Measurements from ENCODE around the gene IGBP1.
"Not testable (repeated sequence)": the region's sequence is repeated elsewhere in the genome, so short reads cannot be mapped to it uniquely, and the experiment has no call there.

IGBP1 gene

DNA sequence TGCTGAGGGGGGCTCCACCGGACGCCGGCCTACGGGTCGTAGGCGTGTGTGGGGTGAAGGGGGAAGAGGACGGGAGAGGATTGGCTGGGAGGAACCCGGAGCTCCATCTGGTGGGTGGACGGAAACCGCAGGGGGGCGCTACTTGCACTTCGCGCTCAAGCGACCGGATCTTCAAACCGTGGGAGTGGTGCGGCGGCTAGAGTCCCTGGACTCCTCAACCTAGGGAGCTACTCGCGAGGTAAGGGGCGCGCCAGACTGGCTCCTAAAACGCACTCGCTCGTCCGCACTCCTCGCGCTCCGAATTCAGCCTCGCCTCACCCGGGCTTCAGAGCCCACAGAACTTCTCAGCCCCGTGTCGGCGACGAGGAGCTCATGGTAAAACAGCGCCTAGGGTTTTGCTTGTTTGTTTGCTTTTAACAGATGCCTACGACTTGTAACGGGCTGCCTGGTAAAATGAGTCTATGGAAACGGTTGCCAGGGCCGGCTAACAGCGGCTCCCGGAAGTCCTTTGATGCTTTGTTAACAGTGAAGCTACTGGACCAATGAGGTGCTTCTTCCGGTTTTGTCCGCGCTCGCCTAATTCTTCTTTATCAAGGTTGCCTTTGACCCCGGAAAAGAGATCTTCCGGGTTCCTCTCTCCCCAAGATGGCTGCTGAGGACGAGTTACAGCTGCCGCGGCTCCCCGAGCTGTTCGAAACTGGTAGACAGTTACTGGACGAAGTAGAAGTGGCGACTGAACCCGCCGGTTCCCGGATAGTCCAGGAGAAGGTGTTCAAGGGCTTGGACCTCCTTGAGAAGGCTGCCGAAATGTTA lies at the start of gene IGBP1:
Gene IGBP1, plus strand, starts transcription at position 145 of the 813 bp plus-strand sequence. Its CDS starts 501 bp downstream, at position 646.
- DNase-seq (ENCODE audit: low read depth in 2 of 2) = peak; percentile 37 to 49

DNA sequence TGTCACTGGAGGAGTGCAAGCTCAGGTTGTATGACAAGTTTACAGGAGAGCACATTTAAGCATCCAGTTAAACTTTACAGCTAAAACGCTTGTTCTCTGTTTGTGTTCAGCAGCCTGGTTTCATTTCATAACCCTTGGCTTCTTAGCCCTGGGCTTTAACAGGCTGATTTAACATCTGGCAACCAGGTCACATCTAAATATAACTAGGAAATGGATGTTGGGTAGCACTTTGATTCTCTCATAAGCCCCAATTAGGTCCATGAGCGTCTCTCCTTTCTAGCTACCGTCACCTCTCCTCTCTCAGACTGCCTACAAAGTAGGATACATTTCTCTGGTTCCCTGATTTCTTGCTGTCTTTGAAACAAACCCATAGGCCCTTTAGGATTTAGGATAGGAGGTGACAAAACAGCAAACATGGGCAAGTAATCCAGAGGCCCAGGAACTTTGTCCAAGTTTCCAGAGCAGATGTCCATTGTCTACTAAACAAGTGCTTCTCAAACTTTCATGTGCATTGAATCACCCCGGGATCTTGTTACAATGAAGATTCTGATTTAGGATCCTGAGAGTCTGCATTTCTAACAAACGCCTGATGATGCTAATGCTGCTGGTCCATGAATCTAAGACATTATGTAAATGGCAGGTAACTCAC lies 48.5 kb upstream of the IGBP1 start:
- DNase-seq (ENCODE audit: low read depth in 2 of 2) = no peak

- DNase-seq (ENCODE audit: low read depth in 2 of 2) = no peak
Observed at GRCh38 chrX:70087857-70088630, 45.2 kb upstream of the IGBP1 start.

GRCh38 chrX:70088751-70089150 lies 44.5 kb upstream of the IGBP1 start:
- no peak for DNase-seq (ENCODE audit: low read depth in 2 of 2)

- DNase-seq (ENCODE audit: low read depth in 2 of 2) = no peak
Observed at GRCh38 chrX:70089604-70090297, 43.5 kb upstream of the IGBP1 start.

- no peak for DNase-seq (ENCODE audit: low read depth in 2 of 2)
Observed at GRCh38 chrX:70092247-70092646, 41.0 kb upstream of the IGBP1 start.

GRCh38 chrX:70096052-70096451 lies 37.2 kb upstream of the IGBP1 start:
- DNase-seq (ENCODE audit: low read depth in 2 of 2) = no peak

DNA sequence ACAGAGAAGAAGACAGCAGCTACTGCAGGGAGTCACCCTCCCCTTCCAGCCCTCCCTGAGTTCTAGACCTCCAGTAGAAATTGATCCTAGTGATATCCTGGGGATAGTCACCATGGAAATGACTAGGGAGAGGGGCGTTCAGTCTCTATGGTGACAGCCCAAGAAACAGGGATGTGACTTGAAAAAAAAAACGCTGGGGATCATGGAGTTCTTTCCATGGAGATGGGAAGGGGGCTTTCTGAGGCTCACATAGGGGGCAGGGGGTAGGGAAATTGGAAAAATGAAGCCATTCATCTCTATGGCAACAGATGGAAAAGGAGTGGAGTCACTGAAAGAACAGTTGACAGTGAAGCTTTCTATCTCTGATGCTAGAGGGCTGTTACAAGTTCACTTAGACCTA lies 28.0 kb upstream of the IGBP1 start:
- DNase-seq (ENCODE audit: low read depth in 2 of 2) = no peak

DNA sequence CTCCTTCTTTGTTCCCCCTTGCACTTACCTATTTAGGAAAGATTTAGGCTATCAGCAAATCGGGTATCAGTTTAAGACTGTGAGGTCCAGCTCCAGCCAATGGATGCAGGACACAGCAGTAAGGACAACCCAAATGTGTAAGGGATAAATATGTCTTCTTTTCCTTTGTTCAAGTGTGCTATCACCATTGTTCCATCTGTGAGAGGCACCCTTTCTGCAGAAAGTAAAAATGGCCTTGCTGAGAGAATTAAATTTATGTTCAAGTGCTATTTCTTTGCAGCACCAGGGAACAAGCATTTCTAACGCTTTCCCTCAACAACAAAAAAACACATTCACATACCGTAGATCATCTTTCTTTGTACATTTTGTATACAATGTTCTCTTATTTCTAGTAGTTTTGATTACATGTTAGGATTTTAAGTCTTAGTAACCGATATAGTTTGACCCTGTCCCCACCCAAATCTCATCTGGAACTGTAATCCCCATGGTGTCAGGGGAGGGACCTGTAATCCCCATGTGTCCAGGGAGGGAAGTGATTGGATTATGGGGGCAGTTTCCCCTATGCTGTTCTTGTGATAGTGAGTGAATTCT lies 21.7 kb upstream of the IGBP1 start:
- DNase-seq (ENCODE audit: low read depth in 2 of 2) = not testable (repeated sequence)

GRCh38 chrX:70117738-70118137 lies 15.5 kb upstream of the IGBP1 start:
- DNase-seq (ENCODE audit: low read depth in 2 of 2) = no peak

- not testable (repeated sequence) for DNase-seq (ENCODE audit: low read depth in 2 of 2)
Observed at GRCh38 chrX:70123014-70123413, 10.2 kb upstream of the IGBP1 start.

- no peak for DNase-seq (ENCODE audit: low read depth in 2 of 2)
Observed at GRCh38 chrX:70124678-70125077, 8.6 kb upstream of the IGBP1 start.

GRCh38 chrX:70128071-70128470 lies 5.2 kb upstream of the IGBP1 start:
- DNase-seq (ENCODE audit: low read depth in 2 of 2) = no peak

DNA sequence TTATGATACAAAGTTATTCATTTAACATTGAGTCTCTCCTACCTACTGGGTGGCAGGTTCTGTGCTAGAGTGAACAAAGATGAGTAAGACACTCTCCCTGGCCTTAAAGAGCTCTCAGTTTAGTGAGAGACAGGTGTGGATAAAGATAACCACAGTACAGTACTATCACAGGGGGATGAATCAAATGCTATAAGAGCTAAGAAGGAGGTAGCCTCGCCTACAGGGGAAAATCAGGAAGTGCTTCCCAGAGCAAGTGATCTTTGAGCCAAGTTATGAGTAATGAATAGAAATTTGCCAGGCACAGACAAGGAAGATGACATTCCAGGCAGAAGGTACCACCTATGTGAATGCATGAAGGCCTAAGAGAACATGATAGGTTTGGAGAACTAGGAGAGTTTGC lies 3.4 kb upstream of the IGBP1 start:
- no peak for DNase-seq (ENCODE audit: low read depth in 2 of 2)

- DNase-seq (ENCODE audit: low read depth in 2 of 2) = no peak
Observed at GRCh38 chrX:70132224-70132623, 1.0 kb upstream of the IGBP1 start.

DNA sequence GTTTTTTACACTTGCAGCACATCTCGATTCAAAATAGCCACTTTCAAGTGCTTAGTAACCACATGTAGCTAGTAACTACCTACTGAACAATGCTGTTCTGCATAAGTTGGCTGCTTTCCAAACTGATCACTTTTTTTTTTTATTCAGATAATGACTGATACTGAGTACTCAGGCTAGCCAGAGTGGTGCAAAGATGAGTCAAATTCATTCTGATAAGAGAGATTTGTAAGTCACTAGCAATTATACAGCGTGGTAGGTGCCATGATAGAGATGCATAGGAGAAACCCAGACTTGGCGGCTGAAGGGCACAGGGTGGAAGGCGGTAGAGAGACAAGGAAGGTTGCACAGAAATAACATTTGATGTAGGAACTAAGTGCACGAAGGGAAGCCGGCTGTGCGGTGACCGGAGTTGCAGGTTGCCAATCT lies 357 bp upstream of the IGBP1 start:
- no peak for DNase-seq (ENCODE audit: low read depth in 2 of 2)

GRCh38 chrX:70134116-70134477 lies 850 bp downstream of the IGBP1 start:
- no peak for DNase-seq (ENCODE audit: low read depth in 2 of 2)

DNA sequence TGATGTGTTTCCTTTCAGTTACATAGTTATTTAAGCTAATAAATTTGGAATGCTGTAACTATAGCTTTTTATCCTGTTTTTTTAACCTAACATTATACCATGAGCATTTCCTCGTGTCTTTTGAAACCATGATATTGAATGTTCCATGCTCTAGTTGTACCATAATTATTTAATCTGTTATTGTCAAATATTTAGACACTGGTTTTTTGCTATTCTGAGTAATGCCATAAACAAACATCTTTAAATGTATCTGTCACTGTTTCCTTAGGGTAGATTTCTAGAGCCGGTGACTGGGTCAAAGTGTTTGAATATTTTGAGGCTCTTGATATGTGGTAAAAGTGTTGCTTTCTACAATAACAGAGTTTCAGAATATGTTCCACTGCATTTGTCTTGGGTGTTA lies 5.4 kb downstream of the IGBP1 start:
- no peak for DNase-seq (ENCODE audit: low read depth in 2 of 2)

- DNase-seq (ENCODE audit: low read depth in 2 of 2) = no peak
Observed at GRCh38 chrX:70139736-70140135, 6.5 kb downstream of the IGBP1 start.

- DNase-seq (ENCODE audit: low read depth in 2 of 2) = no peak
Observed at GRCh38 chrX:70141373-70141772, 8.1 kb downstream of the IGBP1 start.

All from stimulated activated CD8-positive, alpha-beta memory T cell treated with anti-CD3 and anti-CD28 coated beads, Interleukin-7, amount 100 ng/mL, for 1 hour (primary cell).